Choroid plexus epithelial cell (primary cell): ENCODE measurements around the gene TMC4.

Experiments
- DNase-seq: peaks from one replicate; pipeline ENCODE4 v3.0.0-alpha.2; 2010; ENCODE audit warnings: low read depth
- H3K4me3 ChIP-seq: 2 replicates; pipeline ENCODE4 v1.5.1; 2011; ENCODE audit warnings: low read depth, mild to moderate bottlenecking, control low read depth, low read length, moderate library complexity
- CTCF ChIP-seq: conservative IDR thresholded peaks from 2 replicates; pipeline ENCODE4 v1.5.1; 2011; ENCODE audit warnings: low read depth, mild to moderate bottlenecking, control low read depth, inconsistent platforms, low read length, moderate library complexity

TMC4 gene

GRCh38 chr19:54156490-54156889 lies 16.5 kb downstream of the TMC4 start:
- no peak for TF ChIP-seq CTCF
- H3K4me3 ChIP-seq, result no peak overlapping the region
- no peak for DNase-seq

- DNase-seq, result no peak
- TF ChIP-seq CTCF, result no peak
- H3K4me3 ChIP-seq, result no peak overlapping the region
Observed at GRCh38 chr19:54155694-54156093, 17.3 kb downstream of the TMC4 start.

GRCh38 chr19:54154603-54155345 lies 18.2 kb downstream of the TMC4 start:
- DNase-seq, result no peak
- TF ChIP-seq CTCF, result no peak

GRCh38 chr19:54153731-54154326 lies 19.1 kb downstream of the TMC4 start:
- no peak for DNase-seq
- TF ChIP-seq CTCF, result no peak
- no peak overlapping the region for H3K4me3 ChIP-seq

More at GRCh38 chr19:54154603-54155345, 18.2 kb downstream of the TMC4 start:
- no peak overlapping the region for H3K4me3 ChIP-seq

GRCh38 chr19:54152878-54153524 lies 20.0 kb downstream of the TMC4 start:
- peak; percentile 38 for DNase-seq
- TF ChIP-seq CTCF, result no peak
- H3K4me3 ChIP-seq, result no peak overlapping the region

- DNase-seq, result no peak
- H3K4me3 ChIP-seq, result no peak overlapping the region
- TF ChIP-seq CTCF, result no peak
Observed at GRCh38 chr19:54152267-54152666, 20.7 kb downstream of the TMC4 start.
